Heart right ventricle (tissue), 16 donors: ENCODE results near the gene UBE4B. TPM values are rescaled to one million over a fixed set of nuclear protein-coding genes. Genes with fewer than 3 reads are reported as not detected.
"Not testable (repeated sequence)": the region's sequence is repeated elsewhere in the genome, so short reads cannot be mapped to it uniquely, and the experiment has no call there.

Experiments used
- ATAC-seq, 8 donors: fragments of 200-7000 bp; cut with Tn5 transposase; one replicate each; pipeline ENCODE4 v1.9.1; 2020; ENCODE audit warnings: mild to moderate bottlenecking in 8 of 8, moderate library complexity in 8 of 8, moderate number of reproducible peaks in 1 of 8
- DNase-seq, 2 donors: peaks; one replicate each; pipeline ENCODE4 v3.0.0-alpha.2; 2020
- H3K27ac ChIP-seq, 10 donors: fragments of 200-600 bp; sonication (generic) in 2 of 10; one replicate each; pipeline versions ENCODE4 v1.5.0 to v1.8.0; 2020 to 2022; ENCODE audit warnings: mild to moderate bottlenecking in 3 of 10
- H3K27me3 ChIP-seq, 7 donors: fragments of 200-600 bp; one replicate each; pipeline ENCODE4 v1.8.0; 2021 to 2022; ENCODE audit warnings: mild to moderate bottlenecking in 2 of 7
- H3K36me3 ChIP-seq, 9 donors: fragments of 200-600 bp; sonication (generic) in 1 of 9; one replicate each; pipeline versions ENCODE4 v1.5.0 to v1.8.0; 2020 to 2022; ENCODE audit warnings: mild to moderate bottlenecking in 2 of 9
- H3K4me1 ChIP-seq, 9 donors: fragments of 200-600 bp; sonication (generic) in 1 of 9; one replicate each; pipeline versions ENCODE4 v1.5.0 to v1.8.0; 2020 to 2022; ENCODE audit warnings: mild to moderate bottlenecking in 4 of 9
- H3K4me3 ChIP-seq, 10 donors: fragments of 200-600 bp; sonication (generic) in 2 of 10; one replicate each; pipeline versions ENCODE4 v1.5.0 to v1.8.0; 2020 to 2022; ENCODE audit warnings: mild to moderate bottlenecking in 7 of 10, moderate library complexity in 2 of 10
- H3K9me3 ChIP-seq, 11 donors: fragments of 200-600 bp in 10 of 11; sonication (generic) in 2 of 11; one replicate each; pipeline versions ENCODE4 v1.5.0 to v1.8.0; 2013 to 2022; ENCODE audit warnings: mild to moderate bottlenecking in 2 of 11, control low read depth in 1 of 11, moderate library complexity in 1 of 11
- CTCF ChIP-seq, 9 donors: fragments of 200-600 bp; sonication (generic) in 2 of 9; IDR thresholded peaks; one replicate each; pipeline versions ENCODE4 v1.5.0 to v1.8.0; 2021 to 2022; ENCODE audit warnings: antibody characterized with exemption in 9 of 9, mild to moderate bottlenecking in 5 of 9, moderate library complexity in 1 of 9
- WGBS, 2 donors: extraction: QIAGEN DNeasy Blood & Tissue Kit; methylation state at CpG; one replicate each; pipeline ENCODE4 v1.1.7; 2013; ENCODE audit warnings: inconsistent platforms in 1 of 2; 5-methylcytosine and 5-hydroxymethylcytosine counted together
- intact Hi-C, 10 donors: fragments of 100-400 bp; cut with DNase I; formaldehyde crosslinking; loops; one replicate each; pipeline versions ENCODE4 v1.11.1 to v1.14.2; 2022
- polyA plus RNA-seq, 2 donors: library from polyadenylated mRNA; stranded (reverse); fragments of 200-250 nt; gene quantifications; one replicate each; pipeline ENCODE4 v1.2.3, GENCODE V29; 2013
- total RNA-seq, 10 donors: library from RNA; stranded (reverse); fragmentation: NEBNext Ultra II Directional in 3 of 10; extraction: Animal tissue kit (Norgen Biotek cat#: 25700) in 3 of 10; gene quantifications; one replicate each; pipeline versions ENCODE4 v1.2.1 to v1.2.4, GENCODE V29; 2021 to 2023
- donor health status: Arrhythmogenic right ventricular cardiomyopathy.
- donor health status: ischemic (EF 13 %, LVEDD 7.1; RV severe dilation, severe dysfunction).
- donor health status: healthy with polysubstance abuse.
- donor health status: DM: no; HTN: yes; CAD: no.
- donor health status: DM: no; HTN: no; CAD: no.
- donor health status: ischemic (EF 25% LVEDD 6.9; RV normal size, moderate dysfunction).
- donor health status: ischemic (EF 25% LVEDD 5.7; RV mildly dilated, moderate dysfunction).
- donor health status: healthy.
- donor health status: DM: yes; HTN: yes; CAD: no.
- donor health status: Ischemic cardiomyopathy.
- donor health status: ischemic (EF 35%, LVEDD 5.7; RV mildly dilated, moderate dysfunction).
- donor health status: nonischemic (EF 11% LVEDD 7.7; RV severe dilation, severe dysfunction).
- donor health status: DM: yes; HTN: yes; CAD: no.
- donor health status: PGD.
- donor health status: ischemic (EF 29% LVEDD 5.4; RV normal size, mild dysfunction).
- donor health status: nonischemic (EF 23%, LVEDD 6.1; RV moderate dilation, normal function).

Gene UBE4B
- total and polyA plus RNA-seq, 12 donors = 18.3 to 87.3 (median 67.8) TPM

- H3K36me3 ChIP-seq = no peaks in the 10 kb centered on the region
- peaks cover 18 to 95% (median 74%) of the 10 kb centered on the region in 9 donors for H3K4me1 ChIP-seq
- H3K27me3 ChIP-seq = no peaks in the 10 kb centered on the region
- peak overlapping the region in 4 of 10 donors; percentile 2 to 20 (median 12) for H3K4me3 ChIP-seq
- no peaks in the 10 kb centered on the region for H3K9me3 ChIP-seq
- TF ChIP-seq CTCF (IDR thresholded peaks at IDR 0.05) = no peak
- ATAC-seq (peak in 1 of 8 donors; percentile 8), DNase-seq (no peak)
- peak overlapping the region in 7 of 10 donors; percentile 15 to 68 (median 49) for H3K27ac ChIP-seq
- 37 to 38% methylated on average over 7 of the region's 7 CpGs for WGBS, 2 donors
- intact Hi-C loops = loop anchor here in 3 of 10 donors (10.0 kb wide), 3 partner anchors 59 to 79 kb away; no protein-coding TSS in a partner anchor
Measured at GRCh38 chr1:10216090-10216749, 183.5 kb downstream of the UBE4B start.

GRCh38 chr1:10217748-10218441 lies 185.1 kb downstream of the UBE4B start:
- no peak for TF ChIP-seq CTCF (IDR thresholded peaks at IDR 0.05)
- H3K27me3 ChIP-seq = no peaks in the 10 kb centered on the region
- intact Hi-C loops = loop anchor here in 3 of 10 donors (1.0 to 10.0 kb wide), 4 partner anchors 35 to 77 kb away; no protein-coding TSS in a partner anchor
- H3K36me3 ChIP-seq = no peaks in the 10 kb centered on the region
- H3K9me3 ChIP-seq = no peaks in the 10 kb centered on the region
- 43 to 45% methylated on average over 5 of the region's 5 CpGs for WGBS, 2 donors
- DNase-seq (no peak), ATAC-seq (peak in 4 of 8 donors; percentile 35 to 56 (median 43))
- peak overlapping the region in 5 of 10 donors; percentile 15 to 63 (median 49) for H3K27ac ChIP-seq
- H3K4me3 ChIP-seq = no peak overlapping the region
- peaks cover 18 to 97% (median 70%) of the 10 kb centered on the region in 9 donors for H3K4me1 ChIP-seq

GRCh38 chr1:10220200-10220599 lies 187.4 kb downstream of the UBE4B start:
- intact Hi-C loops = no loop called here
- TF ChIP-seq CTCF (IDR thresholded peaks at IDR 0.05) = no peak
- Histone ChIP-seq H3K9me3 (no peaks in the 10 kb centered on the region), H3K27ac (no peak overlapping the region), H3K4me3 (no peak overlapping the region), H3K27me3 (no peaks in the 10 kb centered on the region), H3K4me1 (peaks cover 14 to 95% (median 58%) of the 10 kb centered on the region in 9 donors), H3K36me3 (no peaks in the 10 kb centered on the region)
- no peak for ATAC-seq
- no peak for DNase-seq

GRCh38 chr1:10220657-10221056 lies 187.9 kb downstream of the UBE4B start:
- H3K4me1 ChIP-seq = peaks cover 14 to 95% (median 59%) of the 10 kb centered on the region in 9 donors
- H3K27ac ChIP-seq, H3K9me3 ChIP-seq, H3K27me3 ChIP-seq, DNase-seq, H3K4me3 ChIP-seq, H3K36me3 ChIP-seq, ATAC-seq, intact Hi-C loops: not testable (repeated sequence)
- WGBS, 2 donors = 78 to 79% methylated on average over 6 of the region's 6 CpGs
